Liver (tissue), 3 donors: Measurements from ENCODE around the gene ZNF664.

Experiments used
- EGR1 ChIP-seq, 2 donors: IDR thresholded peaks; 2 replicates each; pipeline ENCODE4 v1.6.1; 2016 to 2018; ENCODE audit warnings: antibody characterized with exemption in 2 of 2, low read depth in 2 of 2
- FOXA2 ChIP-seq: IDR thresholded peaks from 2 replicates; pipeline ENCODE4 v1.6.1; 2016; ENCODE audit warnings: antibody characterized with exemption
- HNF4A ChIP-seq, 2 donors: conservative IDR thresholded peaks; 2 replicates each; pipeline ENCODE4 v1.6.1; 2016; ENCODE audit warnings: antibody characterized with exemption in 2 of 2, mild to moderate bottlenecking in 2 of 2
- JUND ChIP-seq, 2 donors: IDR thresholded peaks; 2 replicates each; pipeline ENCODE4 v1.6.1; 2016; ENCODE audit warnings: antibody characterized with exemption in 2 of 2
- MAX ChIP-seq: IDR thresholded peaks from 2 replicates; pipeline ENCODE4 v1.6.1; 2016; ENCODE audit warnings: antibody characterized with exemption
- REST ChIP-seq: IDR thresholded peaks from 2 replicates; pipeline ENCODE4 v1.6.1; 2016; ENCODE audit warnings: antibody characterized with exemption, mild to moderate bottlenecking
- SP1 ChIP-seq: IDR thresholded peaks from 2 replicates; pipeline ENCODE4 v1.6.1; 2018; ENCODE audit warnings: antibody characterized with exemption, mild to moderate bottlenecking
- ZBTB33 ChIP-seq: IDR thresholded peaks from 2 replicates; pipeline ENCODE4 v1.6.1; 2016; ENCODE audit warnings: antibody characterized with exemption
- TF ChIP-seq, protein P1 (sequence below): IDR thresholded peaks from 2 replicates; pipeline ENCODE4 v1.6.1; 2016; ENCODE audit warnings: antibody characterized with exemption
- TF ChIP-seq, protein P2 (sequence below): fragments of 150-350 bp; IDR thresholded peaks from 2 replicates; pipeline ENCODE4 v1.5.1; 2017; ENCODE audit warnings: improper control_type of control experiment, low read depth, low read length; ENCODE audit not compliant: missing input control
- donor health status: healthy.
- donor health status: healthy.

DNA sequence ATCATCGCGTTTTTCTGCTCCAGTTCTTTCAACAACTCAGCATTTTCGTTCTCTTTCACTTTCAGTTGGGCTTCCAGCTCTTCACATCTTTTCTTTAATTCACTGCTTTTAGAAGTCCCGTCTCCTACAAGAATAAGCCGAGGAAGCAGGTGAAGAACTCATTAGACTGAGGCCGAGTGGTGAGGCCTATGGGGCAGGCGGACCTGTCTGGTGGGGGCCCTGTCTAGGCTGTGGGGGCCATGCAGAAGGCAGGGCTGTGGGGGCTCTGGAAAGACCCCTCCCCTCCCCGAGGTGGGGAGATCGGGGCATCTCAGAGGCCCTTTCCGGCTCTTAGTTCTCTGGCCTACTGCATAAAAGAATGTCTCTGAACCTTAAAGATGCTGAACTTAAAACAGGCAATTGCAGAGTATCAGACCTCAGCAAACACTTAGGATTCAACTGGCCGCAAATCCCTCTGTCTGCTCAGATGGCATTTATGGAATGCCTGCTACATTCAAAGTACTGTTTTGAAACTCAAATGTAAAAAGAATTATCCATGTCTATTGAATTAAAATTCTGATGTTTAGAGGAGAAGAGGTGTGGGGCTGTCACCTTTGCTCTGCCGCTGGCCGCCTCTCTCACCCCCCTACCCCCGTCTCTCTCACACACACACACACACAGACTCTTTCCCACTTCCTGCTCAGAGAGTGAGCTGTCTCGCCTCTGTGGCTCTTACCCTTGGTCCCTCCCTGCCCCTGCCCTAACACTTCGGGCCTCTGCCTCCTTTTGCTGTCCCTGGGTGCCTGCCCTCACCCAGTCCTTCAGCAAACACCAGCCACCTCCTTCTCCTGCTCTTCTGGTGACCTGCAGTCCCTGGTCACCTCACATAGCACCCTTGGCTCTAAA is 35.1 kb upstream of the ZNF664 start:
- no peak for TF ChIP-seq REST
- TF ChIP-seq, protein P1, sequence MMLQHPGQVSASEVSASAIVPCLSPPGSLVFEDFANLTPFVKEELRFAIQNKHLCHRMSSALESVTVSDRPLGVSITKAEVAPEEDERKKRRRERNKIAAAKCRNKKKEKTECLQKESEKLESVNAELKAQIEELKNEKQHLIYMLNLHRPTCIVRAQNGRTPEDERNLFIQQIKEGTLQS = no peak
- TF ChIP-seq, protein P2, sequence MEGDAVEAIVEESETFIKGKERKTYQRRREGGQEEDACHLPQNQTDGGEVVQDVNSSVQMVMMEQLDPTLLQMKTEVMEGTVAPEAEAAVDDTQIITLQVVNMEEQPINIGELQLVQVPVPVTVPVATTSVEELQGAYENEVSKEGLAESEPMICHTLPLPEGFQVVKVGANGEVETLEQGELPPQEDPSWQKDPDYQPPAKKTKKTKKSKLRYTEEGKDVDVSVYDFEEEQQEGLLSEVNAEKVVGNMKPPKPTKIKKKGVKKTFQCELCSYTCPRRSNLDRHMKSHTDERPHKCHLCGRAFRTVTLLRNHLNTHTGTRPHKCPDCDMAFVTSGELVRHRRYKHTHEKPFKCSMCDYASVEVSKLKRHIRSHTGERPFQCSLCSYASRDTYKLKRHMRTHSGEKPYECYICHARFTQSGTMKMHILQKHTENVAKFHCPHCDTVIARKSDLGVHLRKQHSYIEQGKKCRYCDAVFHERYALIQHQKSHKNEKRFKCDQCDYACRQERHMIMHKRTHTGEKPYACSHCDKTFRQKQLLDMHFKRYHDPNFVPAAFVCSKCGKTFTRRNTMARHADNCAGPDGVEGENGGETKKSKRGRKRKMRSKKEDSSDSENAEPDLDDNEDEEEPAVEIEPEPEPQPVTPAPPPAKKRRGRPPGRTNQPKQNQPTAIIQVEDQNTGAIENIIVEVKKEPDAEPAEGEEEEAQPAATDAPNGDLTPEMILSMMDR = no peak
- TF ChIP-seq SP1 = no peak
- no peak for TF ChIP-seq EGR1 (IDR thresholded peaks at IDR 0.05; ENCODE audit: low read depth in 2 of 2)
- no peak for TF ChIP-seq ZBTB33
- TF ChIP-seq MAX = no peak
- no peak for TF ChIP-seq FOXA2
- no peak for TF ChIP-seq JUND (IDR thresholded peaks at IDR 0.05)
- TF ChIP-seq HNF4A (conservative IDR thresholded peaks at IDR 0.05) = no peak
